GM21529 (cell line): ENCODE data around the gene DELE1.

Experiments
- ATAC-seq: cut with Tn5 transposase; IDR thresholded peaks from one replicate; pipeline ENCODE4 v1.9.1; 2021; ENCODE audit not compliant: unreplicated experiment

DELE1 gene

DNA sequence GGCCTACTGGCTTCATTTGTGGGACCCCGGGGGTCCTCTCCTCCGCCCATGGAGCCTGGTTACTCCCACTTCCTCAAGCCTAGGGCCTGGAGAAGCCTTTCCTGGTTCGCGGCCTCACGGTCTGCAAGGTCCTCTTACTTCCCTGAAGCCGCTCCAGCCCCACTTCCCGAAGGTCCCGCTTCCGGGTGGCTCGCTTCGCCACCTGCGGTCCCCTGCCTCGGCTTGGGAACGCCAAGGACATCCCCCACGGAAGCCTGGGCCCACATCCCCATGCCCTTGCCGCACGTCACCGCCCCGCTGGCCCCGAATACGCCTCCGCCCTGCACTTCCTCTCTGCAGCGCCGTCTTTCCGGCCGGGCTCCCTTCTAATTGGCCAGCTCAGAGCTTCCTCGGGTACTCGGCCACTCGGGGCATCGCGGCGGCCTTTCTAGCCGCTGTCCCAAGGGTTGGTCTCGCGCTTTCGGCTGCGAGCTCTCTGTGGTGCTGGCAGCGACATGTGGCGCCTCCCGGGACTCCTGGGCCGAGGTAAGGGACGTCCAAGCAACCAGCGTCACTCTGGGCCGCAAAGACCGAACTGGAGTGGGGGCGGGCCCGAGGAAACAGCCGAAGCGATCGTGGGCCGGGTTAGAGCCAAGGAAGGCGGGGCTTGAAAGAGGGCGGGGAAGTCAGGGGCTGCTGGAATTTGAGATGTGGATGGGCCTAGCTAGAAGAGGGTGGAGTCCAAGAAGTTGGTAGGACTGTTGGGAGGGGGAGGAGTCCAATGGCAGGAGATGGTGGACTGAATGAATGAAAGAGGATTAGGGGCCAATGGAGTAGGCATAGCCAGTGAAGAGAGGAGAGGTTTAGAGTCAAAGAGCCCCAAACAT lies at the start of gene DELE1:
Gene DELE1 (plus strand): TSS at position 424 of the 866 bp plus-strand sequence. CDS start 71 bp downstream, at position 495.
- peak; percentile 98 for ATAC-seq

DNA sequence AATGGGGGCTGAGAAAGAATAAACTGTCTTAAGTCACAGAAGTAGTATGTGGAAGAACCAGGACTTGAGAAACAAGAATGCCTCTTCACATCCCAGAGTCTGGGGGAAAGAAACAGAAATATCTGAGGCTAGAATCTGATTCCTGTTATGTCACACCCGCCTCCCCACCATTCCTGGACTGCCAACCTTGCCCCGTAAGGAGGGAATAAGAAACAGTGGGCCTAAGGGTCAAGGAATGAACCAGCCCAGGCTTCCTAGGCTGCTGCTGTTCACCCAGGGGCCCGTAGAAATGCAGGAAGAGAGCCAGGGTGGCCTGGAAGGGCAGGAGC lies 49.8 kb upstream of the DELE1 start:
- no peak for ATAC-seq

DNA sequence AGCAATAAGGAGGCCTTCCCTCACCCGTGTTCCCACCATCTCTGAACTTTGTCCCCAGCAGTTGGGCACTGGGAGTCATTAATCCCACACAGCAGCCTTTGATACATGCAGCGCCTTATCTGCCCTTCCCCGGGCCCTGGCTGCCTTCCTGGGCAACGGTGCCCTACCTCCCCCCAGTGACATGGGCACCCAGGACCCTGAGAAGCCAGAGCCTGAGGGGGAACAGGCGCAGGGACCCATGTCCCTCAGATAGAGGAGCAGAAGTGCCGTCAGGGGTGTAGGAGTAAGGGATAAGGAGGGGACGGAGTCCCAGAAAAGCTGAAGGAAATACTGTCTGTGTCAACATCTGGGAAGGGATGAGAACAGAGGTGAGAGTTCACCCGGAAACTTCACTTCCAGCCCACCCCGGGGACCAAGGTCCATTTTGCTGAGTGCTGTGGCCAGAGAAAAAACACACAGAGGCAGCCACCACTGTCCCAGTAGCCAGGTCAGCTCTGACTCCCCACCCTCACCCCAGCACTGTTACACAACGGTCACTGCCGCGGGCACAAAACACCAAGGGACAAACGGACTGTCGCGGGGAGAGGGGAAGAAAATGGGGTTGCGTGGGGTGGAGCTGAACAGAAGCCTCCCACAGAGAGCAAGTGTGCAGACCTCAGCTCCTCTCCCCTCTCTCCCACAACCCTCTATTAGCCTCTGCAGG lies 49.3 kb upstream of the DELE1 start:
- no peak for ATAC-seq

GRCh38 chr5:141875022-141875740 lies 48.5 kb upstream of the DELE1 start:
- no peak for ATAC-seq

GRCh38 chr5:141875795-141876627 lies 47.7 kb upstream of the DELE1 start:
- no peak for ATAC-seq

DNA sequence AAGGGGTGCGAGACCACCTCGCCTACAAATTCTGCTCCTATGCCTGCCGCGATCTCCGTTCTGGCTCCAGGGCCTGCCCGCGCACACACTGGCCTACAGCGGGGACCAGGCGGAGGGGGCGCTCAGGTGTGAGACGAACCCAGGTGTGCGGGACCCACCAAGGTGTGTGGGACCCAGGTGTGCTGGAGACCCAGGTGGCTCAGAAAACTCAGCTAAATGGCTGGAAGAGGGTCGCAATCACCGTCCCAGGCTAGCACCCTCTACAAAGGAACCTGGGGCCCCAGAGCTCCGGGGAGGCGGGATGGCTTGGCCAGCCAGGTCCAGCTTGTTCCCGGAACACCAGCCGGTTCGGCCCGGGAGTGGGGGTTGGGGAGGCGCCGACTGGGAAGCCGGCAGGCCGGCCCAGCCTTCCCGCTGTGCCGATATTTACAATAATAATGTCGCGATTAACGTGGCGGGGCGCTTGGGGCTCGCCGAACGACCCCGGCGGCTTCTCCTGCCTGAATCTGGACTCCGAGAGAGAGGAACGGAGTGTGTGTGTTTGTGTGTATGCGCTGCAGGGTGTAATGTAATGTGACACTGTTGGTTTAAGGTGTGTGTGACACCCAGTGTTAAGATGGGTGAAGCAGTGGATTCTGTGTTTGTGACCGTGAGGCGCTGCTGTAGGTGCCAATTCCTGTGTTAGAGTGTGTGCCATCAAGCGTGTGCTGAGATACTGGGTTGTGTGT lies 46.9 kb upstream of the DELE1 start:
- ATAC-seq = no peak

DNA sequence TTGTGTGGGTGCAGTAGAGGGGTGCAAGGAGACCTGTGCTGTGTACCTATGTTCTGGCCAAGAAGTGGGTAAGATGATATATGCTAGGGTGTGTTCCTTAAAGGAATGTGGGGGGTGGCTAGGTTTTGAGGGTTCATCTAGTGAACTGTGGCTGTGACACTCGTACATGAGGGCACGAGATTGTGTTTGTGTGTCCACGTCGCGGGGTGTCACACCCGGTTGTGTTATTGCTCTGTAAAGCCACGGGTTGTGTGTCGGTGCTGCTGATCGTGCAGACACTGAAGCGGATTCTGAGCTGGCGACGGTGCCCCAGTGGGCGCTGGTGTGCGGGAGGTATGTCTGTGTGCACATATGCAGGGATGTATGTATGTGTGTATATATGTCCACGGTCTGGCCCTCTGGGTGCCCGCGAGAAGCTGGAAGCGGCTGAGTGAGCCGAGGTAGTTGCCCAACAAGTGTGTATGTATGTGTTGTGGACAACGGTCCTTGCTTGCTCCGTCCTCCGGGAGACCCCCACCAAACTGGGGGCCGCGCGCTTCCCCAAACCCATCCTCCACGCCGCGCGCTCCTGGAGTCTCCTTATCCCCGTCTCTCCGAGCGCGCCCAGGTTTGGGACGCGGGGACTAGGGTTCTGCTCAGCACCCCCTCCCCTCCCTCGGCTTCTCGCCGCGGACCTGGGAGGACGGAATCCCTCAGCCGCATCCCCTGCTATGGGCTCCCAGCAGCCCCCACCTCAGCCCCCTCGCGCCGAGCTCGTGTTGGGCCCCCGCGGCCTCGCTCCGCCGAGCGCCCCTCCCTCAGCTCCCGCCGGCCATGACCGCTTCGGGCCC lies 46.1 kb upstream of the DELE1 start:
- no peak for ATAC-seq

DNA sequence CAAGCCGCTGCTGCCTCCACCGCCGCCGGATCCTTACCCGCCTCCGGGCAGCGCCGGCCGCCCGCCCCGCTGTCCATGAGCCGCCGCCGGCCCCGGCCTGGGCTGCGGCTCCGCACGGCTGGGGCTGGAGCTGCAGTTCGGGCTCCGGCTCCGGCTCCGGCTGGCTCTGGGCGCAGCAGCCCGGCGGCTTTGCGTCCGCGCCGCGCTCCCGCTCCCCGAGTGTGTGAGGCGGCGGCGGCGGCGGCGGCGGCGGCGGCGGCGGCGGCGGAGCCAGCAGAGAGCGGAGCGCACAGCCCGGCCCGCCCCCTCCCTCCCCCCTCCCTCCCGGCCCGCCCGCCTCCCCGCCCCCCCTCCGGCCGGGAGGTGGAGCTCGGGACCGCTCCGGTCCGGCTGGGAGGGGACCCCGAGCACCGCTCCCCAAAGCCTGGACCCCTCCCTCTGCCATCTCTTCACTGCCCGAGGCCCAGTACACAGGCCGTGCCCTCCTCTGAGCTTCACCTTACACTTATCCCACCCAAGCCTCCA lies 45.4 kb upstream of the DELE1 start, which contains the start of gene PCDH1:
Gene PCDH1 (minus strand): TSS at position 225 of the 525 bp plus-strand sequence. CDS start 148 bp downstream, at position 77.
- no peak for ATAC-seq

DNA sequence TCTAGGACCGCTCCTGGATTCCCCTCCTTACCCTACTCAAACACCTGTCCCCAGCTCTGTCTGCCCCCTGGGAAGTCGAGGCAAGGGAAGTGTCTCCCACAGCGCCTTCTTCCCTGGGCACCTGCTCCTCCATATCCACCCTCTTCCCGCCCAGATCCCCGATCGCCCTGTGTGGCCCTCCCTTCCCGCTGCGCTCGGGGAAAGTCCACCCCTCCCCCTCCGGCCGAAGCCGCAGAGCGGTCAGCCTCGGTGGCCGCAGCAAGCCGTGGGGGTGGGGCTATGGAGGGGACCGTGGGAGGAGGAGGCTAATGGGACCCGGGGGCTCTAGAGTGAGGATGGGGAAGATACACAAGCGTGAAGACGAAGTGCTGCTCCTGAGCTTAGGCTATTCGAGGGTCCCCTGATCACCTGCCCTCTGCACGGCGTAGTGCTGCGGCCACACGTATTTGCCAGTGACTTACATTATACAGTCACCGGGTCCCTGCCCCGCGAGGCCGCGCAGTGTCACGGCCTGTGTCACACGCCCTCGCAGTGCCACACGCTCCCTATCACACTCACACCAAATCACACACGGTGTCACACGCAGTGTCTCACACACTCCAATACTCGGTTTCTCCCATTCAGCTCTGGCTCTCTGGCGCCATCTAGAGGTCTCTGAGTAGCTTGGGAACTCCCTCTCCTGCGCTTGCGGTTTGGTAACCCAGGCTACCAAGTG lies 44.8 kb upstream of the DELE1 start:
- ATAC-seq = peak; percentile 87

DNA sequence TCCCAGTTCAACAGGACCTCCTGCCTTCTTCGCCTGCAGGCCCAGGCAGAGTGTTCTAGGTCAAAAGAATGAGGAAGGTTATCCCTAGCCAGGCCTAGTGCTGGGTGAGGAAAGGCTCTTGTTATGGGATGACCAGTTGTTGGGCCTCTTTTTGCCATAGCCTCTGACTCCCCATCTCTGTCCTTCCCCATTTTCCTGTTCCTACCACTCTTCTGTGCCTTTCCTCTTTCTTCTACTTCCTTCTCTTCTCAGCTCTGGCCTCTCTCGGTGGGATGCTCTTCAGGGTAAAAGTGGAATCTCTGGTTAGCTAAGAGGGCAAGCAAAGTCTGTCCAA lies 44.3 kb upstream of the DELE1 start:
- ATAC-seq = no peak

DNA sequence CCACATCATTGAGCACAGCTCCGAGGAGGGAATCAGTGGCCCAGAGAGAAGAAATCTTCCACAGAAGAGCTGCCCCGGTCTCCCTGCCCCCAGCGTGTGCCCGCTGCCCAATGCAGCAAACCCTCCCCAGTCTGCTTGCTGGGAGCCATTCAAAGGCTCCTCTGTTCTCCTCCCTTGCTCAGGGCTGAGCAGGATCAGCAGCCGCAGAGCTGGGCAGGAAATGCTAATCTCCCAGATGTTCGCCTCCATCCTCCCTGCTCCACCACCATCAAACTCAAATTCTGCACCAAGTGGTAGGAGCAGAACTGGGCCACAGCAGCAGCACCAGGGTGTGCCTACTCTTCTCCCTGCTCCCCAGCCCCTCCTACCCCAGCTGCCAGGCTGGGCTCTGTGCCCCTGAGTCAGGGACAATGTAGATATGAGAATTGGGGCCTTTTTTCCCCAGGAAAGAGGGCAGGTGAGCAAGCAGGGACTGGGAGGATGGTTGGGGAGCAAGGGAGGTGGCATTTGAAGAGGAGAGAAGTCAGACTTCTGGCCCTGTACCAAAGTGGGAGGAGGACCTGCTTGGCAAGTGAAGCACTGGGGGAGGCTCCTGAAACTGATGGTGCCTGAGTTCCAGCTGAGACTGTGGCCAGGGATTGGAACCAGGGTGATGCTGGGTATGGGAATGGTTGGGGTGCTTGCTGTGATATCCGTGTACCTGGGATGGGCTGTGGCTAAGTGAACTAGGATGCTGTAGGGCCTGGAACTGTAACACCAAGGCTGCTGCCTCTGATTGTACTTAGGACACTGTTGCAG lies 43.5 kb upstream of the DELE1 start:
- no peak for ATAC-seq

DNA sequence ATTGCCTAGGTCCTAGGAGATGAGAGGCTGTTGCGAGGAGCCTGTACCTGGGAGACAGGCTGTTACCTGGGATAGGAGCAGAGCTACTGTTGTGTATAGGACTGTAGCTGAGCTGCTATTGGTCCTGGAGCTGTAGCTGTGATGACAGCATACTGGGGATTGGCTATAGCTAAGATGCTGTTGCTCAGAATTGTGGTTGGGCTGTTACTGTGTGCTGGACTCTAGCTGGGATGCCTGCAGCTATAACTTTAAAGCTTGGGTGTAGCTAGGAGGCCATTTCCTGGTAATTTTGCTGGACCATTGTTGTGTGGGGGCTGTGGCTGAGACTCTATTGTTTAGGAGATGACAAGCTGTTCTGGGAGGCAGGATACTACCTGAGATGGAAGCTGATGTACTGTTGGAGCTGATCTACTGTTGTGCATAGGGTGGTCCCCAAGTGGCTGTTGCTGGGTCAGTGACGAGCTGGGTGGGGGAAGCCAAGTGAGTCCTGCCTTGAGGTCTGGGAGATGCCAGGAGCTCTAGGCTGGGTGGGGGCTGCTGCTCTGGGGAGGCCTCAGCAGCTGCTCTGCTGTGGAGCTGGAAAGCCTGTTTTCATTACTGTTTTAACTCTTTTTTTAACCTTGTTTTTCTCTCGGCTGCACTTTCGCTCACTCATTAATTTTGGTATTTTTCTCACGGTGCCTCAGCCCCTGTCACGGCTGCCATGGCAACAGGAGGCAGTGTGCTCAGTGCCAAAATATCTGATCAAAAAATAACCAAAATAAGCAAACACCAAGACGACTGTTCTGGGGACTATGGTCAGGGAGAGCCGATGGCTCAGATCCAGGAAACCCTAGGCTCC lies 42.5 kb upstream of the DELE1 start:
- ATAC-seq = no peak

GRCh38 chr5:141881886-141882285 lies 41.8 kb upstream of the DELE1 start:
- ATAC-seq = no peak

- no peak for ATAC-seq
These were observed 41.0 kb upstream of the DELE1 start for GRCh38 chr5:141882594-141883183.

DNA sequence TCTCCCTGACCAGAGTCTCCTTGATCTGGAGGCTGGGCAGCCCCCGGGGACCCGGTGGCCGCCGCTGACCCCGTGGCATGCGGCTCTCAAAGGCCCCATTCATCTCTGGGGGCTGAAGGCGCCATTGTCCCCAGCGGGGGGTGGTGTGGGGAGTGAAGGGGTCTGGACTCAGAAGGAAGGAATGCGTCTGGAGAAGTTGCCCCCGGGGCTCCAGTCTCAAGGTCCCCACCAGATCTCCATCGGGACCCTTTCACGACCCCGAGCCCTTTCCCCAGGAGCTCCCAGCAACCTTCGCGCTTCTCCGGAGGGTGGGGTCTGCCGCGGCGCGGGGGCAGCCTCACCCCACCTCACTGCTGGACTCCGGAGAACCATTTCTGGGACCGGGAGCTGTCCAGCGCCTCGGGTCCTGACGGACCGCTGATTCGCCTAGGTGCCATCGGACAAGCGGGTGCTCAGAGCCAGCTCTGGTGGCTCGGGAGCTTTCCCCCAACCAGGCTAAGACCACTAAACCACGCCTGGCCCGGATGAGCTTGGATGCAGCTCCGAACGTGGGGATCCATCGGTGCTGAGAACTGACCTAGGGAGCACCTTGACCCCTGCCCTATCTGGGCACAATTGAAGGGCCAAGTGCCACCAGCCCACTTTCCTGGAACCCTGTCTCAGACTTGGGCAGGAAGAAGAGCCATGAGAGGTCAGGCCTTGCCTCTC lies 40.3 kb upstream of the DELE1 start:
- ATAC-seq = no peak

DNA sequence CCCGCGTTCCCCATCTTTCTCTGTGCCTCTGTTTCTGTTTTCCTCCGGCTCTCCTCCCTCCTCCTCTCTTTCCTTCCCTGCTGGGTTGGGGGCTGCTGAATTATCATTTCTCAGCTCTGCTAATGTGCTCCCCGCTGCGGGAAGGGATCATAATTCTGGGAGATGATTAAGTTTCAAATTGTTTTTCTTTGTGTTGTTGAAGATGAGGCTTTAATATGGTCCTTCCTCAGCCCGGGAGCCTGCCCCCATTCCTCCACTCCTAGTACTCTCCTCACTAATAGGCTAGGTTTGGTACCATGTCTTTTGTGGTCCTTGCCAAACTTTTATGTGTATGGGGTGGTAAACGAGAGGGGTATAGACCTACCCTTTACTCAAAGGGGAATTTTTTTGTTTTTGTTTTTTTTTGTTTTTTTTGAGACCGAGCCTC lies 39.8 kb upstream of the DELE1 start:
- no peak for ATAC-seq
